MM.1S (cell line): ENCODE measurements around the gene PRR9.

Experiments used
- CTCF ChIP-seq: fragments of 300-600 bp; sonication (generic); IDR thresholded peaks from 2 replicates; pipeline ENCODE4 v1.5.1; 2016; ENCODE audit warnings: antibody characterized with exemption, low read length, mixed read lengths
- EZH2 ChIP-seq: fragments of 300-600 bp; sonication (generic); optimal IDR thresholded peaks from 2 replicates; pipeline ENCODE3; 2017; ENCODE audit warnings: low read depth, mild to moderate bottlenecking, antibody characterized with exemption, low read length, mixed read lengths
- EZH2phosphoT487 ChIP-seq: fragments of 300-600 bp; sonication (generic); IDR thresholded peaks from 2 replicates; pipeline ENCODE4 v1.6.1; 2018; ENCODE audit warnings: antibody characterized with exemption, low read length

- no peak for TF ChIP-seq CTCF
- no peak for TF ChIP-seq EZH2phosphoT487
- TF ChIP-seq EZH2: no peak
Observed at GRCh38 chr1:153262462-153263157, 45.2 kb downstream of the PRR9 start.
